ENCODE data around the gene MAP1A.
A peak's percentile ranks its signal among the peaks of the same experiment; 100 is the strongest.
"Not testable (repeated sequence)": the region's sequence is repeated elsewhere in the genome, so short reads cannot be mapped to it uniquely, and the experiment has no call there.

The MAP1A gene

DNA sequence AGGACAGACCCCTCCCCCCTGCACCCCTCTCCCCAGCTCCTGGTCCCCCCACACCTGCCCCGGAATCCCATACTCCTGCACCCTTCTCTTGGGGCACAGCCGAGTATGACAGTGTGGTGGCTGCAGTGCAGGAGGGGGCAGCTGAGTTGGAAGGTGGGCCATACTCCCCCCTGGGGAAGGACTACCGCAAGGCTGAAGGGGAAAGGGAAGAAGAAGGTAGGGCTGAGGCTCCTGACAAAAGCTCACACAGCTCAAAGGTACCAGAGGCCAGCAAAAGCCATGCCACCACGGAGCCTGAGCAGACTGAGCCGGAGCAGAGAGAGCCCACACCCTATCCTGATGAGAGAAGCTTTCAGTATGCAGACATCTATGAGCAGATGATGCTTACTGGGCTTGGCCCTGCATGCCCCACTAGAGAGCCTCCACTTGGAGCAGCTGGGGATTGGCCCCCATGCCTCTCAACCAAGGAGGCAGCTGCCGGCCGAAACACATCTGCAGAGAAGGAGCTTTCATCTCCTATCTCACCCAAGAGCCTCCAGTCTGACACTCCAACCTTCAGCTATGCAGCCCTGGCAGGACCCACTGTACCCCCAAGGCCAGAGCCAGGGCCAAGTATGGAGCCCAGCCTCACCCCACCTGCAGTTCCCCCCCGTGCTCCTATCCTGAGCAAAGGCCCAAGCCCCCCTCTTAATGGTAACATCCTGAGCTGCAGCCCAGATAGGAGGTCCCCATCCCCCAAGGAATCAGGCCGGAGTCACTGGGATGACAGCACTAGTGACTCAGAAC, 9.8 kb downstream of the MAP1A start:
- no peak for DNase-seq
- in situ Hi-C loops (cut with HindIII; ENCODE audit: low pct_ligation_motif_present, low pct_unique_long_range_greater_than_20kb, low sequenced_read_pairs), result no loop called here

DNA sequence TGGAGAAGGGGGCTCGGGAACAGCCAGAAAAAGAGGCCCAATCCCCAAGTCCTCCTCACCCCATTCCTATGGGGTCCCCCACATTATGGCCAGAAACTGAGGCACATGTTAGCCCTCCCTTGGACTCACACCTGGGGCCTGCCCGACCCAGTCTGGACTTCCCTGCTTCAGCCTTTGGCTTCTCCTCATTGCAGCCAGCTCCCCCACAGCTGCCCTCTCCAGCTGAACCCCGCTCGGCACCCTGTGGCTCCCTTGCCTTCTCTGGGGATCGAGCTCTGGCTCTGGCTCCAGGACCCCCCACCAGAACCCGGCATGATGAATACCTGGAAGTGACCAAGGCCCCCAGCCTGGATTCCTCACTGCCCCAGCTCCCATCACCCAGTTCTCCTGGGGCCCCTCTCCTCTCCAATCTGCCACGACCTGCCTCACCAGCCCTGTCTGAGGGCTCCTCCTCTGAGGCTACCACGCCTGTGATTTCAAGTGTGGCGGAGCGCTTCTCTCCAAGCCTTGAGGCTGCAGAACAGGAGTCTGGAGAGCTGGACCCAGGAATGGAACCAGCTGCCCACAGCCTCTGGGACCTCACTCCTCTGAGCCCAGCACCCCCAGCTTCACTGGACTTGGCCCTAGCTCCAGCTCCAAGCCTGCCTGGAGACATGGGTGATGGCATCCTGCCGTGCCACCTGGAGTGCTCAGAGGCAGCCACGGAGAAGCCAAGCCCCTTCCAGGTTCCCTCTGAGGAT, 10.6 kb downstream of the MAP1A start:
- in situ Hi-C loops (cut with HindIII; ENCODE audit: low pct_ligation_motif_present, low pct_unique_long_range_greater_than_20kb, low sequenced_read_pairs), result no loop called here
- no peak for DNase-seq

DNA sequence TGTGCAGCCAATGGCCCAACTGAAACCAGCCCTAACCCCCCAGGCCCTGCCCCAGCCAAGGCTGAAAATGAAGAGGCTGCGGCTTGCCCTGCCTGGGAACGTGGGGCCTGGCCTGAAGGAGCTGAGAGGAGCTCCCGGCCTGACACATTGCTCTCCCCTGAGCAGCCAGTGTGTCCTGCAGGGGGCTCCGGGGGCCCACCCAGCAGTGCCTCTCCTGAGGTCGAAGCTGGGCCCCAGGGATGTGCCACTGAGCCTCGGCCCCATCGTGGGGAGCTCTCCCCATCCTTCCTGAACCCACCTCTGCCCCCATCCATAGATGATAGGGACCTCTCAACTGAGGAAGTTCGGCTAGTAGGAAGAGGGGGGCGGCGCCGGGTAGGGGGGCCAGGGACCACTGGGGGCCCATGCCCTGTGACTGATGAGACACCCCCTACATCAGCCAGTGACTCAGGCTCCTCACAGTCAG, 11.2 kb downstream of the MAP1A start:
- in situ Hi-C loops (cut with HindIII; ENCODE audit: low pct_ligation_motif_present, low pct_unique_long_range_greater_than_20kb, low sequenced_read_pairs), result no loop called here
- no peak for DNase-seq

DNA sequence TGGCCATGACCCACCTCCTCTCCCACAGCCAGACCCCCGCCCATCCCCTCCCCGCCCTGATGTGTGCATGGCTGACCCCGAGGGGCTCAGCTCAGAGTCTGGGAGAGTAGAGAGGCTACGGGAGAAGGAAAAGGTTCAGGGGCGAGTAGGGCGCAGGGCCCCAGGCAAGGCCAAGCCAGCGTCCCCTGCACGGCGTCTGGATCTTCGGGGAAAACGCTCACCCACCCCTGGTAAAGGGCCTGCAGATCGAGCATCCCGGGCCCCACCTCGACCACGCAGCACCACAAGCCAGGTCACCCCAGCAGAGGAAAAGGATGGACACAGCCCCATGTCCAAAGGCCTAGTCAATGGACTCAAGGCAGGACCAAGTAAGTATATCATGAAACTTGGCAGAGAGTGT, 11.7 kb downstream of the MAP1A start:
- DNase-seq, result no peak
- in situ Hi-C loops (cut with HindIII; ENCODE audit: low pct_ligation_motif_present, low pct_unique_long_range_greater_than_20kb, low sequenced_read_pairs), result no loop called here

DNA sequence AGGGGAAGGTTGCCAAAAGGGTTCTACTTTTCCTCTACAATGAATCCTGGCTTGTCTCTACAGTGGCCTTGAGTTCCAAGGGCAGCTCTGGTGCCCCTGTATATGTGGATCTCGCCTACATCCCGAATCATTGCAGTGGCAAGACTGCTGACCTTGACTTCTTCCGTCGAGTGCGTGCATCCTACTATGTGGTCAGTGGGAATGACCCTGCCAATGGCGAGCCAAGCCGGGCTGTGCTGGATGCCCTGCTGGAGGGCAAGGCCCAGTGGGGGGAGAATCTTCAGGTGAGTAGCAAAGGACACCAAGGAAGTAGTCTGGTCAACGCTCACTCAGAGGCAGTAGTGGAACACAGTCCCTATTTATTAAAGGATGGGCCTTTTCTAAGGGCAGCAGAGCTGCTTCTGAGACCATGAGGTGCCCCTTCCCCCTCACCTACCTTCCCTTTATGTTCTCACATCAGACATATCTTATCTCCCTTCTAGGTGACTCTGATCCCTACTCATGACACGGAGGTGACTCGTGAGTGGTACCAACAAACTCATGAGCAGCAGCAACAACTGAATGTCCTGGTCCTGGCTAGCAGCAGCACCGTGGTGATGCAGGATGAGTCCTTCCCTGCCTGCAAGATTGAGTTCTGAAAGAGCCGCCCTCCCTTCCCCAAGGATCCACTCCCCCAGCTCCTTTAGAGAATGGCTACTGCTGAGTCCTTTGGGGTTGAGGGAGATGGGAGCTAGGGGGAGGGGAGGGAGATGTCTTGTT, 12.4 kb downstream of the MAP1A start:
- in situ Hi-C loops (cut with HindIII; ENCODE audit: low pct_ligation_motif_present, low pct_unique_long_range_greater_than_20kb, low sequenced_read_pairs), result no loop called here
- no peak for DNase-seq

DNA sequence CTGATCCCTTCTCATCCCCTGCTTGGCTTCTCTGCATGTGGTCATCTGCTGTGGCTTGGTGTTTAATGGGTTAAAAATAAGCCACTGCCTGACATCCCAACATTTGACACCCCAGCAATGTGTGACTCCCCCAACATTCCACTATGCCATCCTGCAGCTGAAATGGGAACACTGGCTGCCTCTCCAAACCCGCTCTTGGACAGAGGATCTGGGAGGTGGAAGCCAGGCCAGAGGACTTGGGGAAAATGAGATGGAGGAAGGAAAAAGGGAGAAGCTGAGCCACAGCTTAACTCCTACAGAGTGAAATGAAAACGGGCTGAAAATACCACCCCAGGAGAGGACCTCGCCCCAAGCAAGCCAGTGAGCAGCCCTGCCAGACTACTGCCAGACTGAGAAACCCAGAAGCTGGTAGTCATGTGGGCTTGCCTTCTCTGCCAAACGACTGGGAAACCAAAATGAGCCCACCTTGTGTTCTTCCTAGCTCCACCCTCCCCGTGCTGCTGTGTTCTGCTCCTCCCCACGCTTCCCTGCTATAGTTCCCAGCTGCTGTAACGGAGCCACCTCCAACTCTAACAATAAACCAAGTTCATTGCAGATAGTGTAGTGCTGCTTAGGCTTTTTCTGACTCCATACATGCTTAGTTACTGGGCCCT, 13.7 kb downstream of the MAP1A start:
- in situ Hi-C loops (cut with HindIII; ENCODE audit: low pct_ligation_motif_present, low pct_unique_long_range_greater_than_20kb, low sequenced_read_pairs), result no loop called here
- DNase-seq, result no peak

DNA sequence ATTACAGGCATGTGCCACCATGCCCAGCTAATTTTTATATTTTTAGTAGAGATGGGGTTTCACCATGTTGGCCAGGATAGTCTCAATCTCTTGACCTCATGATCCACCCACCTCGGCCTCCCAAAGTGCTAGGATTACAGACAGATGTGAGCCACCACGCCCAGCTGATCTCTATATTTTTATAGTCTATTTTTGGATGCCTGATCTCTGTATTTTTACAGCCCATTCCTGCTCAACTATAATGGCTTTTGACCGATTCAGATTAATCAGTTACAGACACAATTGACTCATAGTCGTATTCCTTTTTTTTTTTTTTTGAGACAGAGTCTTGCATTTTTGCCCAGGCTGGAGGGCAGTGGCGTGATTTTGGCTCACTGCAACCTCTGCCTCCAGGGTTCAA, 15.4 kb downstream of the MAP1A start:
- DNase-seq, result peak; percentile 67
- in situ Hi-C loops (cut with HindIII; ENCODE audit: low pct_ligation_motif_present, low pct_unique_long_range_greater_than_20kb, low sequenced_read_pairs), result not testable (repeated sequence)

DNA sequence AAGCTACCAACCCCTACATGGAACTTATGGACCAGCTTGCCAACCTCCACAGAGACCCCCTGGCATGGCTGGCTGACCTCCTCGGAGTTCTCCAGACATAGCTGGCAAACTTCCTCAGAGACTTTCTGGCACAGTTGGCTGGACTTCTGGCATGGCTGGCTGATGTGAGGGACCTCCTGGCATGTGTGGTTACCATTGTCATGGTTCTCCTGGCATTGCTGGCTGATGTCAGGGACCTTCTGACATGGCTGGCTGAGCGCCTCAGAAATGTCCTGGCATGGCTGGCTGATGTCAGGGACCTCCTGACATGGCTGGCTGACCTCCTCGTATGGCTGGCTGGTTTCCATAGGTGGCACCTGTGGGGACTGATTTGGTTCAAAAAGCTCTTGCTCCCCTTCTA, 17.5 kb downstream of the MAP1A start:
- in situ Hi-C loops (cut with HindIII; ENCODE audit: low pct_ligation_motif_present, low pct_unique_long_range_greater_than_20kb, low sequenced_read_pairs), result no loop called here
- DNase-seq, result peak; percentile 14

DNA sequence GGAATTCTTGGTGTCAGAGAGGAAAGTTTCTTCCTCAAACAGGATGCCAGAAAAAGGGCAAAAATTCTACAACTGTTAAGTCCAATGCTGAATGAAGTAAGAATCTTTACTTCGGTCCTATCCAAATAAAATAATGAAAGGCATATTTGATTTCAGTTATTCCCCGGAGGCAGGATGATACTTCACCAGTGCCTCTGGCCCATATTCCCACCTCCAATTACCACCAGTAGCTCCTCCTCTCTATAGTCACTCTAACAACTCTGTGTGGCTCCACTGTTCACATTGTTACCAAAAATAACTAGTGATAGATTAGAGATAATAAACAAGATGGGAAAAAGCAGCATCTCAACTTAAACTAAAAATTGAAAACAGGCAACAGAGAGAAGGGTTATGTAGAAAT, 20.7 kb downstream of the MAP1A start:
- in situ Hi-C loops (cut with HindIII; ENCODE audit: low pct_ligation_motif_present, low pct_unique_long_range_greater_than_20kb, low sequenced_read_pairs), result no loop called here
- DNase-seq, result no peak

DNA sequence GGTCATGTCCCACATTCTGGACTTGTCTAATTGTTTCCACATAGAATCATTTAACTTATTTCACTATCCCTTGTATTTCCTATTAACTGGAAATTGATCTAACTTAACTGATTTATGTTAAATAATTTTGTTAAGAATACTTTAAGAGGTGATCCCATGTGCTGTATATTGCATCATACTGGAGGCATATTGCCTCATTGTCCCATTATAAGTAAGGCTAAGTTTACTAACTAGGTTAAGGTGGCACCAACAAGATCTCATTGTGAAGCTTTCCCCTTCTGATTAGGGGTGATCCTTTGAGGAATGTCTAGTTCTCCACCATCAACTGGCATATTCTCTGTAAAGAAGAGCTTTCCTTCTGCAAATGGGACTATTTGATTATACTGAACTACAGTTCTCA, 24.4 kb downstream of the MAP1A start:
- no peak for DNase-seq
- in situ Hi-C loops (cut with HindIII; ENCODE audit: low pct_ligation_motif_present, low pct_unique_long_range_greater_than_20kb, low sequenced_read_pairs), result no loop called here

DNA sequence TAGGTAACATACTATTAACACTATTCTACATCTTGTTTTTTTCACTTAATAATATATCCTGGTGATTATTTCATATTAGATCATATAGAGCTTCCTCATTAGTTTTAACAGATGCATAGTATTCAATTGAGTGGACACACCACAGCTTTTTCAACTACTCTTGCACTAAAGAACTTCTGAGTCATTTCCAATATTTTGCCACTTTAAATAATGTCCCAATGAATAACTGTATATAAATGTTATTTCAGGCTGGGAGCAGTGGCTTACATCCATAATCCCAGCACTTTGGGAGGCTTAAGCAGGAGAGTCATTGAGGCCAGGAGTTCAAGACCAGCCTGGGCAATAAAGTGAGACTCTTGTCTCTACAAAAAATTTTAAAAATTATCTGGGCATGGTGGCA, 26.9 kb downstream of the MAP1A start:
- in situ Hi-C loops (cut with HindIII; ENCODE audit: low pct_ligation_motif_present, low pct_unique_long_range_greater_than_20kb, low sequenced_read_pairs), result no loop called here
- no peak for DNase-seq

DNA sequence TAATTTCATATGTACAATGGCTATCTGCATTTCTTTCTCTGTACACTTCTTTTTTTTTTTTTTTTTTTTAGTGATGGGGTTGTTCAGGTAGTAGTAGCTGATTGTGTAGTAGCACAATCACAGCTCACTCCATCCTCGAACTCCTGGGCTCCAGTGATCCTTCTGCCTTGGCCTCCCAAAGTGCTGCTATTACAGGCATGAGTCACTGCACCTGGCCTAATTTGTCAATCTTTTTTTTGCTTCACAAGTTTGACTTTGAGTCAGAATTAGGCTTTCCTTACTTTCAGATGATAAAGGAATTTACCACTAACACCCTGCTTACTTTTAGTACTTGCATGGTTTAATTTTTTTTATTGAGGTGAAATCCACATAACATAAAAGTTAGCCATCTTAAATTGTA, 28.0 kb downstream of the MAP1A start:
- no peak for DNase-seq
- in situ Hi-C loops (cut with HindIII; ENCODE audit: low pct_ligation_motif_present, low pct_unique_long_range_greater_than_20kb, low sequenced_read_pairs), result no loop called here

DNA sequence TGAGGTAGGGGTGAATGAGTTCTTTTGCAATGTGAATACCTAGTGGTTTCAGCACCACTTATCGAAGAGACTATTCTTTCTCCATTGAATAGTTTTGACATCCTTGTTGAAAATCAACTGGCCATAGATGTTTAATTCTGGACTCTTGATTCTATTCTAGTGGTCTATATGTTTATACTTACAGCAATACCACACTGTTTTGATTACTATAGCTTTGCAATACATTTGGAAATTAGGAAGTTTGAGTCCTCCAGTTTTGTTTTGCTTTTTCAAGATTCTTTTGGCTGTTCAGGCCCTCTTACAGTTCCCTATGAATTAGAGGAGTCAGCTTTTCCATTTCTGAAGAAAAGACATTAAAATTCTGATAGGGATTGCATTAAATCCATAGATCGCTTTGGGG, 30.1 kb downstream of the MAP1A start:
- in situ Hi-C loops (cut with HindIII; ENCODE audit: low pct_ligation_motif_present, low pct_unique_long_range_greater_than_20kb, low sequenced_read_pairs), result no loop called here
- DNase-seq, result no peak

DNA sequence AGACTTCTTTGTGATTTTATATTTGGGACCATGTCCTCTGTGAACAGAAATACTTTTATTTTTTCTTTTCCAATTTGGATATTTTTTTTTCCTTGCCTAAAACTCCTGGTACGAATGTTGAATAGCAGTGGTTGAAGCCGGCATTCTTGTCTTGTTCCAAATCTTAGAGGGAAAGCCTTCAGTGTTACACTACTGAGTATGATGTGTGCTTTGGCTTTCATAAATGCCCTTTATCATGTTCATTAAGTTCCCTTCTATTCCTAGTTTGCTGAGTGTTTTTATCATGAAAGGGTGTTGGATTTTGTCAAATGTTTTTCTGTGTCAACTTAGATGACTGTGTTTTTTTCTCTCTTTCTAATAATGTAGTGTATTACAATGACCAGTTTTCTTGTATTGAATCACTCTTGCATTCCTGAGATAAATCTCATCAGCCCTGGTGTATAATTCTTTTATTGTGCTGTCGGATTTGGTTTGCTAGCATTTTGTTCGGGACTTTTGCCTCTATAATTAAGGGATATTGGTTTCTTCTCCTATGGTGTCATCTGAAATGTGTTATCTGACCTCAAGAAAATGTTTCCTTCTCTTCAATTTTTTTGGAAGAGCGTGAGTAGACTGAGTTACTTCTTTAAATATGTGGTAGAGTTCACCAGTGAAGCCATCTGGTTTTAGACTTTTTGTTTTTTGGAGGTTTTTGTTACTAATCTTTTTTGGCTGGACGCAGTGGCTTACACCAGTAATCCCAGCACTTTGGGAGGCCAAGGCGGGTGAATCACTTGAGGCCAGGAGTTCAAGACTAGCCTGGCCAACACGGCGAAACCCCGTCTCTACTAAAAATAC, 33.3 kb downstream of the MAP1A start:
- DNase-seq, result no peak
- in situ Hi-C loops (cut with HindIII; ENCODE audit: low pct_ligation_motif_present, low pct_unique_long_range_greater_than_20kb, low sequenced_read_pairs), result no loop called here

DNA sequence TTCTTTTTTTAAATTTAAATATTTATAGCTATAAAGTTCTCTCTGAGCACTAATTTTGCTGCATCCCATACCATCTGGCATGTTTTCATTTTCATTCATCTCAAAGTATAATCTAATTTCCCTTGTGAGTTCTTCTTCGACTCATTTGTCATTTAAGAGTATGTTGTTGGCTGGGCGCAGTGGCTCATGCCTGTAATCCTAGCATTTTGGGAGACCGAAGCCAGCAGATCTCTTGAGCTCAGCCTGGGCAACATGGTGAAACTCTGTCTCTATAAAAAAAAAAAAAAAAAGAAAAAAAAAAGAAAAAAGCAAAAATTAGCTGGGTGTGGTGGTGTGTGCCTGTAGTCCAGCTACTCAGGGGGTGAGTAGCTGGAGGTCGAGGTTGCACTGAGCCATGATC, 34.8 kb downstream of the MAP1A start:
- in situ Hi-C loops (cut with HindIII; ENCODE audit: low pct_ligation_motif_present, low pct_unique_long_range_greater_than_20kb, low sequenced_read_pairs), result no loop called here
- DNase-seq, result no peak

DNA sequence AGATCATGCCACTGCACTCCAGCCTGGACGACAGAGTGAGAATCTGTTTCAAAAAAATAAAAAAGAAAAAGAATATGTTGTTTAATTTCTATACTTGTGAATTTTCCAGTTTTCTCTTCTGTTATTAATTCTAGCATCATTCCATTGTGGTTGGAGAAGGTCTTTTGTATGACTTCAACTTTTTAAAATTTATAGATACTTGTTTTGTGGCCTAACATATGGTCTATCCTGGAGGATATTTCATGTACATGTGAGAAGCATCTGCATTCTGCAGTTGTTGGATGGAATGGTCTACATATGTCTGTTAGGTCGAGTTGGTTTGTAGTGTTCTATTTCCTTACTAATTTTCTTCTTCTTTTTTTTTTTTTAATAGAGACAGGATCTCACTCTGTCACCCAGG, 35.6 kb downstream of the MAP1A start:
- in situ Hi-C loops (cut with HindIII; ENCODE audit: low pct_ligation_motif_present, low pct_unique_long_range_greater_than_20kb, low sequenced_read_pairs), result no loop called here
- DNase-seq, result no peak

DNA sequence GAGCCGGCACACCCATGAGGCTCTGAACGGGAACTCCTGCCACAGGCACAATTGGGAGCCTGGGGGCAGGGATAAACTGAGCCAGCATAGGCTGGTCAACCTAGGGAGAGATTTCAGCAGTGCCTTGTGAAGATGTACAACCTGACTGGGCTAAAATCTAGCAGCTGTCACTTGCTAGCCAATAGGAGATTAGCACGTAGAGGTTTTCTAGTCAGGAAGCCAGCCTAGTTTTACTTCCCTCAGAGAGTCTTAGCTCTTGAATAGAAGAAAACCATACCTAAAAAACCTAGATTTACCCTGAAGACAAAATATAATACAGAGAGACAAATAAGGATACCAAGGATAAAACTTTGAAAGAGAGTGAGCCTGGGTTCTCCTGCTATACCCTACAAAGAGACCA, 45.3 kb downstream of the MAP1A start:
- DNase-seq; in situ Hi-C loops (cut with HindIII; ENCODE audit: low pct_ligation_motif_present, low pct_unique_long_range_greater_than_20kb, low sequenced_read_pairs): not testable (repeated sequence)

DNA sequence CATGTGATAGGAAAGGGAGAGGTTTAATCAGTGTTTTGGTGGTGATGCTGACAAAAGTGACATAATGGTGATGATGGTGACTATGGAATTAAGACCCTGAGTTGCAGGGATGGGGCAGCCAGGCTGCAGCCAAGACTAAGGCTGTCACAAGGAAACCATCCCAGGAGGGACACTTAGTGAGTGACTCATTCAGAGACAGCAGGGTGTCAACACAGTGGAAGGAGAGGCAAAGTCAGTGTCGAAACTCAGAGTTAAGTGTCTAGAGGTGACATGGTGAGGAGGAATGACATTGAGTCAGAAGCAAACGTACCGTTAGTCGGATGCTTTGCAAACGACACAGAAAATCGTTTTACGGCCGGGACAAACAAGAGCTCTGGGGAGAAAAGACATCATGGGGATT, 46.4 kb downstream of the MAP1A start:
- DNase-seq; in situ Hi-C loops (cut with HindIII; ENCODE audit: low pct_ligation_motif_present, low pct_unique_long_range_greater_than_20kb, low sequenced_read_pairs): not testable (repeated sequence)

Measured in ACHN (cell line).